ENCODE data around the gene ERRFI1.

The ERRFI1 gene

GRCh38 chr1:8010080-8010664, 15.9 kb downstream of the ERRFI1 start:
- no peak overlapping the region for H3K18ac ChIP-seq (ENCODE audit: low read length)
- no peak overlapping the region for H4K8ac ChIP-seq (ENCODE audit: low read depth, low read length)
- no peaks in the 10 kb centered on the region for H3K27me3 ChIP-seq (ENCODE audit: control insufficient read depth in 3 of 3, insufficient read depth in 3 of 3, low read depth in 1 of 3, low read length in 3 of 3)
- no peak overlapping the region for H3K4ac ChIP-seq (ENCODE audit: low read length)
- H2BK12ac ChIP-seq (ENCODE audit: low read length): no peak overlapping the region
- DNase-seq (ENCODE audit: low spot score): no peak
- H4K91ac ChIP-seq (ENCODE audit: low read depth, low read length, poor library complexity): no peak overlapping the region
- H2BK120ac ChIP-seq (ENCODE audit: low read depth, low read length): no peak overlapping the region
- no peak overlapping the region for H3K14ac ChIP-seq (ENCODE audit: low read length)
- peaks cover 2% of the 10 kb centered on the region in 2 donors for H3K4me1 ChIP-seq (ENCODE audit: control insufficient read depth in 2 of 2, insufficient read depth in 1 of 2, low read depth in 1 of 2, low read length in 2 of 2)
- H2BK5ac ChIP-seq (ENCODE audit: low read length): no peak overlapping the region
- H3K4me3 ChIP-seq (ENCODE audit: low read length in 2 of 2): no peak overlapping the region
- no peak overlapping the region for H2BK15ac ChIP-seq (ENCODE audit: low read length)
- H3K27ac ChIP-seq (replicated peaks; ENCODE audit: low read length): no peak overlapping the region
- H3K23ac ChIP-seq (ENCODE audit: low read depth, low read length, poor library complexity): no peak overlapping the region
- H2AFZ ChIP-seq (ENCODE audit: low read length): no peak overlapping the region
- H3K79me1 ChIP-seq (ENCODE audit: low read depth, low read length): peaks cover 2% of the 10 kb centered on the region
- no peak overlapping the region for H3K9ac ChIP-seq (ENCODE audit: low read depth, low read length, poor library complexity)
- no peak overlapping the region for H3K4me2 ChIP-seq (ENCODE audit: insufficient read depth, low read length, poor library complexity, severe bottlenecking)
- H2AK5ac ChIP-seq (ENCODE audit: low read depth, low read length): no peak overlapping the region
- no peaks in the 10 kb centered on the region for H3K9me3 ChIP-seq (replicated peaks in 1 of 2; ENCODE audit: control insufficient read depth in 2 of 2, insufficient read depth in 1 of 2, low read depth in 1 of 2, low read length in 2 of 2)
- peaks cover 22 to 54% of the 10 kb centered on the region in 2 donors for H3K36me3 ChIP-seq (replicated peaks in 1 of 2; ENCODE audit: control insufficient read depth in 2 of 2, insufficient read depth in 2 of 2, low read length in 2 of 2)
- no CpG with 5 or more reads among the region's 8 CpGs for WGBS, 2 donors (ENCODE audit: extremely low coverage in 2 of 2, insufficient read length in 2 of 2, insufficient replicate concordance in 1 of 2)

- Histone ChIP-seq H3K18ac (ENCODE audit: low read length) (no peak overlapping the region), H2AFZ (ENCODE audit: low read length) (no peak overlapping the region), H3K27me3 (ENCODE audit: control insufficient read depth in 3 of 3, insufficient read depth in 3 of 3, low read depth in 1 of 3, low read length in 3 of 3) (no peaks in the 10 kb centered on the region), H3K23ac (ENCODE audit: low read depth, low read length, poor library complexity) (no peak overlapping the region), H3K4me1 (ENCODE audit: control insufficient read depth in 2 of 2, insufficient read depth in 1 of 2, low read depth in 1 of 2, low read length in 2 of 2) (peaks cover 0 to 6% of the 10 kb centered on the region in 2 donors), H2AK5ac (ENCODE audit: low read depth, low read length) (no peak overlapping the region), H2BK12ac (ENCODE audit: low read length) (no peak overlapping the region), H3K27ac (replicated peaks; ENCODE audit: low read length) (no peak overlapping the region), H2BK15ac (ENCODE audit: low read length) (no peak overlapping the region), H3K14ac (ENCODE audit: low read length) (no peak overlapping the region), H3K4ac (ENCODE audit: low read length) (no peak overlapping the region), H3K9ac (ENCODE audit: low read depth, low read length, poor library complexity) (no peak overlapping the region), H2BK5ac (ENCODE audit: low read length) (no peak overlapping the region), H3K9me3 (replicated peaks in 1 of 2; ENCODE audit: control insufficient read depth in 2 of 2, insufficient read depth in 1 of 2, low read depth in 1 of 2, low read length in 2 of 2) (no peaks in the 10 kb centered on the region), H3K4me3 (ENCODE audit: low read length in 2 of 2) (no peak overlapping the region), H3K4me2 (ENCODE audit: insufficient read depth, low read length, poor library complexity, severe bottlenecking) (no peak overlapping the region), H3K36me3 (replicated peaks in 1 of 2; ENCODE audit: control insufficient read depth in 2 of 2, insufficient read depth in 2 of 2, low read length in 2 of 2) (peaks cover 20 to 49% of the 10 kb centered on the region in 2 donors), H3K79me1 (ENCODE audit: low read depth, low read length) (peaks cover 2% of the 10 kb centered on the region), H2BK120ac (ENCODE audit: low read depth, low read length) (no peak overlapping the region), H4K91ac (ENCODE audit: low read depth, low read length, poor library complexity) (no peak overlapping the region), H4K8ac (ENCODE audit: low read depth, low read length) (no peak overlapping the region)
- WGBS, 2 donors (ENCODE audit: extremely low coverage in 2 of 2, insufficient read length in 2 of 2, insufficient replicate concordance in 1 of 2): no CpG with 5 or more reads among the region's 18 CpGs
- no peak for DNase-seq (ENCODE audit: low spot score)
These were observed 16.8 kb downstream of the ERRFI1 start for GRCh38 chr1:8009043-8010002.

GRCh38 chr1:8006037-8006963, 19.8 kb downstream of the ERRFI1 start:
- H3K36me3 ChIP-seq (replicated peaks in 1 of 2; ENCODE audit: control insufficient read depth in 2 of 2, insufficient read depth in 2 of 2, low read length in 2 of 2): peaks cover 3 to 18% of the 10 kb centered on the region in 2 donors
- H3K18ac ChIP-seq (ENCODE audit: low read length): no peak overlapping the region
- H2AK5ac ChIP-seq (ENCODE audit: low read depth, low read length): no peak overlapping the region
- H4K8ac ChIP-seq (ENCODE audit: low read depth, low read length): no peak overlapping the region
- H3K23ac ChIP-seq (ENCODE audit: low read depth, low read length, poor library complexity): no peak overlapping the region
- no peak overlapping the region for H2AFZ ChIP-seq (ENCODE audit: low read length)
- no peaks in the 10 kb centered on the region for H3K79me1 ChIP-seq (ENCODE audit: low read depth, low read length)
- H3K9me3 ChIP-seq (replicated peaks in 1 of 2; ENCODE audit: control insufficient read depth in 2 of 2, insufficient read depth in 1 of 2, low read depth in 1 of 2, low read length in 2 of 2): no peaks in the 10 kb centered on the region
- peaks cover 0 to 10% of the 10 kb centered on the region in 2 donors for H3K4me1 ChIP-seq (ENCODE audit: control insufficient read depth in 2 of 2, insufficient read depth in 1 of 2, low read depth in 1 of 2, low read length in 2 of 2)
- no peak overlapping the region for H2BK120ac ChIP-seq (ENCODE audit: low read depth, low read length)
- no peak overlapping the region for H4K91ac ChIP-seq (ENCODE audit: low read depth, low read length, poor library complexity)
- no peak overlapping the region for H3K27ac ChIP-seq (replicated peaks; ENCODE audit: low read length)
- no peak for DNase-seq (ENCODE audit: low spot score)
- no peak overlapping the region for H3K4me2 ChIP-seq (ENCODE audit: insufficient read depth, low read length, poor library complexity, severe bottlenecking)
- WGBS, 2 donors (ENCODE audit: extremely low coverage in 2 of 2, insufficient read length in 2 of 2, insufficient replicate concordance in 1 of 2): 100% methylated on average over 1 of the region's 12 CpGs; no CpG with 5 or more reads in 1 of the 2 donors
- no peak overlapping the region for H2BK5ac ChIP-seq (ENCODE audit: low read length)
- no peaks in the 10 kb centered on the region for H3K27me3 ChIP-seq (ENCODE audit: control insufficient read depth in 3 of 3, insufficient read depth in 3 of 3, low read depth in 1 of 3, low read length in 3 of 3)
- H3K4ac ChIP-seq (ENCODE audit: low read length): no peak overlapping the region
- H3K4me3 ChIP-seq (ENCODE audit: low read length in 2 of 2): no peak overlapping the region
- no peak overlapping the region for H3K9ac ChIP-seq (ENCODE audit: low read depth, low read length, poor library complexity)
- H2BK15ac ChIP-seq (ENCODE audit: low read length): no peak overlapping the region
- H3K14ac ChIP-seq (ENCODE audit: low read length): no peak overlapping the region
- H2BK12ac ChIP-seq (ENCODE audit: low read length): no peak overlapping the region
